Measurements from ENCODE around the gene TRAF3.

The TRAF3 gene

DNA sequence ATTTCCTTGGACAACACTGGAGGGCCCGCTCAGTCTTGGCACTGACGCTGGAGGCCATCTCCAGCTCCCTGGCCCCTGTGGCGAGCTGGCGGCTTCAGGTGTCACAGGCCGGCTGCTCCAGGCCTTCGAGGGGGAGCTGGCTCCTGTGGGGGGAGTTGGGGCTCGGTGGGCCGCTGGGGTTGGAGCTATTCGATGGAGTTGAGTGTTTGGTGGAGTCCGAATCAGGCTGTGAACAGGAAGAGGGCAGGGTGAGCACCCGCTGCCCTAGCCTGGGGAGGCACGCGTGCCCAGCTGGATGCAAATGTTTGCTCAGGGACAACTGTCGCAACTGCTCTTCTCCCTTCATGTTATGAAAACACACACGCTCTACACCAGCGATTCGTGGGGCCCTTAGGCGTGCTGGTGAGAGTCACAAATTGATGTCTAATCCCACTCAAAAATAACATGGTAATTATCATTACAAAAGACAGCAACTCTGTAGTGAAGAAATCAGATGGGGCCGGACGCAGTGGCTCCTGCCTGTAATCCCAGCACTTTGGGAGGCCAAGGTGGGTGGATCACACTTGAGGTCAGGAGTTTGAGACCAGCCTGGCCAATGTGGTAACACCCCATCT is 156.5 kb downstream of the TRAF3 start:
- H3K27ac ChIP-seq (ENCODE audit: low read depth, low read length): no peak overlapping the region
- no peak overlapping the region for H3K4me3 ChIP-seq (ENCODE audit: low read depth in 1 of 2, low read length in 2 of 2)
- H3K9me3 ChIP-seq (ENCODE audit: control insufficient read depth in 1 of 2, low read length in 2 of 2): no peaks in the 10 kb centered on the region
- peaks cover 6 to 10% of the 10 kb centered on the region in 2 donors for H3K4me1 ChIP-seq (ENCODE audit: control insufficient read depth in 1 of 2, insufficient read depth in 2 of 2, low read length in 2 of 2)
- H3K36me3 ChIP-seq (ENCODE audit: control insufficient read depth in 1 of 2, insufficient read depth in 2 of 2, low read length in 2 of 2): peaks cover 6 to 46% of the 10 kb centered on the region in 2 donors
- H3K9ac ChIP-seq (ENCODE audit: low read depth in 1 of 2, low read length in 2 of 2): no peak overlapping the region
- H3K27me3 ChIP-seq (ENCODE audit: control insufficient read depth in 1 of 2, insufficient read depth in 2 of 2, low read length in 2 of 2): no peaks in the 10 kb centered on the region

DNA sequence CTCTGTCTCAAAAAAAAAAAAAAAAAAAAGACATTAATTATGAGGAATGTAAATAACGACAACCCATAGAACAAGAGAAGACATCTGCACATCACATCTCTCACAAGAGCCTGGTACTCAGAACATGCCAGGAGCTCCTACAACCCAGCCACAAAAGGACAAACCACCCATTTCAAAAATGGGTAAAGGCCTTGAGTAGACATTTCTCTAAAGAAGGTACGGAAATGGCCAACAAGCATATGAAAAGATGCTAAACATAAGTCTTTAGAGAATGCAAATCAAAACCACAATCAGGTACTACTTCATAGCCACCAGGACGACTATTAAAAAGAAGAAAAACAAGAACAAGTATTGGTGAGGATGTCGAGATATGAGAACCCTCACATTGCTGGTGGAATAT is 158.5 kb downstream of the TRAF3 start:
- peaks cover 16 to 61% of the 10 kb centered on the region in 2 donors for H3K36me3 ChIP-seq (ENCODE audit: control insufficient read depth in 1 of 2, insufficient read depth in 2 of 2, low read length in 2 of 2)
- H3K27me3 ChIP-seq (ENCODE audit: control insufficient read depth in 1 of 2, insufficient read depth in 2 of 2, low read length in 2 of 2): no peaks in the 10 kb centered on the region
- H3K4me1 ChIP-seq (ENCODE audit: control insufficient read depth in 1 of 2, insufficient read depth in 2 of 2, low read length in 2 of 2): peaks cover 5 to 6% of the 10 kb centered on the region in 2 donors
- no peak overlapping the region for H3K9ac ChIP-seq (ENCODE audit: low read depth in 1 of 2, low read length in 2 of 2)
- no peak overlapping the region for H3K27ac ChIP-seq (ENCODE audit: low read depth, low read length)
- no peaks in the 10 kb centered on the region for H3K9me3 ChIP-seq (ENCODE audit: control insufficient read depth in 1 of 2, low read length in 2 of 2)
- H3K4me3 ChIP-seq (ENCODE audit: low read depth in 1 of 2, low read length in 2 of 2): no peak overlapping the region

GRCh38 chr14:102937331-102938175 is 160.3 kb downstream of the TRAF3 start:
- Histone ChIP-seq H3K4me1 (ENCODE audit: control insufficient read depth in 1 of 2, insufficient read depth in 2 of 2, low read length in 2 of 2) (peaks cover 0 to 5% of the 10 kb centered on the region in 2 donors), H3K9me3 (ENCODE audit: control insufficient read depth in 1 of 2, low read length in 2 of 2) (no peaks in the 10 kb centered on the region), H3K27me3 (ENCODE audit: control insufficient read depth in 1 of 2, insufficient read depth in 2 of 2, low read length in 2 of 2) (no peaks in the 10 kb centered on the region), H3K27ac (ENCODE audit: low read depth, low read length) (no peak overlapping the region), H3K9ac (ENCODE audit: low read depth in 1 of 2, low read length in 2 of 2) (no peak overlapping the region), H3K36me3 (ENCODE audit: control insufficient read depth in 1 of 2, insufficient read depth in 2 of 2, low read length in 2 of 2) (peaks cover 19 to 66% of the 10 kb centered on the region in 2 donors), H3K4me3 (ENCODE audit: low read depth in 1 of 2, low read length in 2 of 2) (no peak overlapping the region)

- no peak overlapping the region for H3K27ac ChIP-seq (ENCODE audit: low read depth, low read length)
- peaks cover 21 to 66% of the 10 kb centered on the region in 2 donors for H3K36me3 ChIP-seq (ENCODE audit: control insufficient read depth in 1 of 2, insufficient read depth in 2 of 2, low read length in 2 of 2)
- H3K9me3 ChIP-seq (ENCODE audit: control insufficient read depth in 1 of 2, low read length in 2 of 2): no peaks in the 10 kb centered on the region
- no peaks in the 10 kb centered on the region for H3K27me3 ChIP-seq (ENCODE audit: control insufficient read depth in 1 of 2, insufficient read depth in 2 of 2, low read length in 2 of 2)
- H3K9ac ChIP-seq (ENCODE audit: low read depth in 1 of 2, low read length in 2 of 2): no peak overlapping the region
- H3K4me3 ChIP-seq (ENCODE audit: low read depth in 1 of 2, low read length in 2 of 2): no peak overlapping the region
- peaks cover 0 to 5% of the 10 kb centered on the region in 2 donors for H3K4me1 ChIP-seq (ENCODE audit: control insufficient read depth in 1 of 2, insufficient read depth in 2 of 2, low read length in 2 of 2)
Observed at GRCh38 chr14:102938191-102938590, 160.9 kb downstream of the TRAF3 start.

- Histone ChIP-seq H3K9me3 (ENCODE audit: control insufficient read depth in 1 of 2, low read length in 2 of 2) (no peaks in the 10 kb centered on the region), H3K27ac (ENCODE audit: low read depth, low read length) (no peak overlapping the region), H3K9ac (ENCODE audit: low read depth in 1 of 2, low read length in 2 of 2) (no peak overlapping the region), H3K4me1 (ENCODE audit: control insufficient read depth in 1 of 2, insufficient read depth in 2 of 2, low read length in 2 of 2) (peaks cover 0 to 5% of the 10 kb centered on the region in 2 donors), H3K27me3 (ENCODE audit: control insufficient read depth in 1 of 2, insufficient read depth in 2 of 2, low read length in 2 of 2) (no peaks in the 10 kb centered on the region), H3K4me3 (ENCODE audit: low read depth in 1 of 2, low read length in 2 of 2) (no peak overlapping the region), H3K36me3 (ENCODE audit: control insufficient read depth in 1 of 2, insufficient read depth in 2 of 2, low read length in 2 of 2) (peaks cover 32 to 71% of the 10 kb centered on the region in 2 donors)
Observed at GRCh38 chr14:102939329-102939728, 162.1 kb downstream of the TRAF3 start.

DNA sequence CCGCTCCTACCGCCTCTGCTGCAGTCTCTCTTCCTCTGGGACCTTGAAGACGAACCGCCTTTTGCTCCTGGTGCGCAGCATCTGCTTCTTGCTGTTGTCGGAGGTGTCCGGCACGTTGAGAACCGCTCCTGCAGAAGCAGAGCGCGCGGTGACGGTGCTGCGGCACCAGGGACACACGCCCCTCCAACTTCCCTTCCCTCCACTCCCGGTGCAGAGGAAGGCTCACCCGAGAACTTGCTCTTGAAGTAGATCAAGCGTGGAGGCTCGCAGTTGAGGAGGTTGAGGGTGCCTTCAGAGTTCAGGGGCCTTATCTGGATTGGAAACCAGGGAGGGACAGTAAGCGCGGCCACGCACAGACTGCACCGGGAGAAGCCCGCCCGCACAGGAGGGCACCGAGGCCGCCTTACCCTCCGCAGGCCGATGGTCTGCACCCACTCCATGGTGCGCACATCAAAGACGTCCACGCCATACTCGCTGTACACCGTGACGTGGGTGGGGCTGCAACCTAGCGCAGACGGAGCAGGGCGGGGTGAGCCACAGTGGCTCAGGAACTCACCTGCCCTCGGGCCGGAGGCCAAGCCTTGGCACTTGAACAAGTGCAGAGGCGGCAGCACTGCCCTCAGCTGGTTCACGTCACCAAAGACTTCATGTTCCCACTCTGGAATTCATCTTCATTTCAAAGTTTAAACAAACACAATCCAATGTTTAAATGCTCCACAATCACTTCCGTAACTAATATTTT is 162.7 kb downstream of the TRAF3 start:
- Histone ChIP-seq H3K4me3 (ENCODE audit: low read depth in 1 of 2, low read length in 2 of 2) (no peak overlapping the region), H3K36me3 (ENCODE audit: control insufficient read depth in 1 of 2, insufficient read depth in 2 of 2, low read length in 2 of 2) (peaks cover 37 to 77% of the 10 kb centered on the region in 2 donors), H3K9me3 (ENCODE audit: control insufficient read depth in 1 of 2, low read length in 2 of 2) (no peaks in the 10 kb centered on the region), H3K27ac (ENCODE audit: low read depth, low read length) (no peak overlapping the region), H3K27me3 (ENCODE audit: control insufficient read depth in 1 of 2, insufficient read depth in 2 of 2, low read length in 2 of 2) (no peaks in the 10 kb centered on the region), H3K4me1 (ENCODE audit: control insufficient read depth in 1 of 2, insufficient read depth in 2 of 2, low read length in 2 of 2) (peaks cover 0 to 5% of the 10 kb centered on the region in 2 donors), H3K9ac (ENCODE audit: low read depth in 1 of 2, low read length in 2 of 2) (no peak overlapping the region)

- H3K4me3 ChIP-seq (ENCODE audit: low read depth in 1 of 2, low read length in 2 of 2): no peak overlapping the region
- peaks cover 45 to 85% of the 10 kb centered on the region in 2 donors for H3K36me3 ChIP-seq (ENCODE audit: control insufficient read depth in 1 of 2, insufficient read depth in 2 of 2, low read length in 2 of 2)
- no peaks in the 10 kb centered on the region for H3K9me3 ChIP-seq (ENCODE audit: control insufficient read depth in 1 of 2, low read length in 2 of 2)
- no peak overlapping the region for H3K9ac ChIP-seq (ENCODE audit: low read depth in 1 of 2, low read length in 2 of 2)
- H3K27me3 ChIP-seq (ENCODE audit: control insufficient read depth in 1 of 2, insufficient read depth in 2 of 2, low read length in 2 of 2): no peaks in the 10 kb centered on the region
- H3K27ac ChIP-seq (ENCODE audit: low read depth, low read length): no peak overlapping the region
- H3K4me1 ChIP-seq (ENCODE audit: control insufficient read depth in 1 of 2, insufficient read depth in 2 of 2, low read length in 2 of 2): peaks cover 0 to 5% of the 10 kb centered on the region in 2 donors
Observed at GRCh38 chr14:102940729-102941362, 163.6 kb downstream of the TRAF3 start.

GRCh38 chr14:102941419-102942011 is 164.3 kb downstream of the TRAF3 start:
- no peaks in the 10 kb centered on the region for H3K9me3 ChIP-seq (ENCODE audit: control insufficient read depth in 1 of 2, low read length in 2 of 2)
- no peak overlapping the region for H3K4me3 ChIP-seq (ENCODE audit: low read depth in 1 of 2, low read length in 2 of 2)
- H3K9ac ChIP-seq (ENCODE audit: low read depth in 1 of 2, low read length in 2 of 2): no peak overlapping the region
- H3K27me3 ChIP-seq (ENCODE audit: control insufficient read depth in 1 of 2, insufficient read depth in 2 of 2, low read length in 2 of 2): no peaks in the 10 kb centered on the region
- peaks cover 48 to 91% of the 10 kb centered on the region in 2 donors for H3K36me3 ChIP-seq (ENCODE audit: control insufficient read depth in 1 of 2, insufficient read depth in 2 of 2, low read length in 2 of 2)
- no peak overlapping the region for H3K27ac ChIP-seq (ENCODE audit: low read depth, low read length)
- peaks cover 0 to 5% of the 10 kb centered on the region in 2 donors for H3K4me1 ChIP-seq (ENCODE audit: control insufficient read depth in 1 of 2, insufficient read depth in 2 of 2, low read length in 2 of 2)

DNA sequence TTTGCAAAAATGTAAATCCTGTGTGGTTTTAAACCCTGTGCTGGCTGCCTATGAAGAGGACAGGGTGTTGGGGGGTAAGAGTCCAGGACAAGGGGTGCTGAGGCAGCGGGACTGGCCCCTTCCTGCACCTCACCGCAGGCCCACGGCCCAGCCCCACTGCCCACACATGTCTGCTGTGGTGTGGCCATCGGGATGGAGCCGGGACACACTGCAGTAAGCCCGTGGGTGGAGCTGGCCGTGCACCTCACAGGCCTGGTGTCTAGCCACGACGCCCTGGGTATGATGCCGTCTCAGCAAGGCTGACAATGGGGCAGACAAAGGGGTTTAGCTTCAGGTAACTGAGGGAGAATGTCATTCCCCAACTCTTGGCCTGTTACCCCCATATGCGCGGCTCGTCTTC is 164.8 kb downstream of the TRAF3 start:
- no peaks in the 10 kb centered on the region for H3K27me3 ChIP-seq (ENCODE audit: control insufficient read depth in 1 of 2, insufficient read depth in 2 of 2, low read length in 2 of 2)
- H3K27ac ChIP-seq (ENCODE audit: low read depth, low read length): no peak overlapping the region
- peaks cover 0 to 5% of the 10 kb centered on the region in 2 donors for H3K4me1 ChIP-seq (ENCODE audit: control insufficient read depth in 1 of 2, insufficient read depth in 2 of 2, low read length in 2 of 2)
- H3K36me3 ChIP-seq (ENCODE audit: control insufficient read depth in 1 of 2, insufficient read depth in 2 of 2, low read length in 2 of 2): peaks cover 49 to 91% of the 10 kb centered on the region in 2 donors
- H3K9ac ChIP-seq (ENCODE audit: low read depth in 1 of 2, low read length in 2 of 2): no peak overlapping the region
- H3K9me3 ChIP-seq (ENCODE audit: control insufficient read depth in 1 of 2, low read length in 2 of 2): no peaks in the 10 kb centered on the region
- H3K4me3 ChIP-seq (ENCODE audit: low read depth in 1 of 2, low read length in 2 of 2): no peak overlapping the region

Data from duodenal mucosa (tissue), 2 donors.